H1 (cell line): ENCODE measurements around the gene BIVM. TPM values are rescaled to one million over a fixed set of nuclear protein-coding genes. Genes with fewer than 3 reads are reported as not detected.

Experiments
- CTCF ChIA-PET: fragments of 300-600 bp; sonication (Branson Sonifier 250); formaldehyde crosslinking; loops from one replicate; lab custom pipeline; 2021; ENCODE audit not compliant: partially characterized antibody; lab: Charles Lee
- POLR2A ChIA-PET: fragments of 300-600 bp; sonication (Branson Sonifier 250); formaldehyde crosslinking; loops from one replicate; lab custom pipeline; 2021; ENCODE audit warnings: inconsistent platforms; ENCODE audit not compliant: partially characterized antibody; lab: Charles Lee
- DNase-seq, 2 experiments: peaks; one replicate each; pipeline versions ENCODE4 v3.0.0 to v3.0.0-alpha.2; 2010 to 2022; ENCODE audit warnings: low spot score in 2 of 2, low read depth in 1 of 2, mixed read lengths in 1 of 2
- FAIRE-seq: peaks from 2 replicates; lab custom pipeline; 2011; peaks lifted over from hg19 to GRCh38; lab: Jason Lieb, UNC
- H2AFZ ChIP-seq: 2 replicates; pipeline ENCODE4 v1.8.1; 2012; ENCODE audit warnings: low read length, inconsistent platforms
- H2AK5ac ChIP-seq: 2 replicates; pipeline ENCODE4 v1.6.1; 2013; ENCODE audit warnings: low read depth, low read length
- H2BK120ac ChIP-seq: replicated peaks from 2 replicates; pipeline ENCODE3; 2013; ENCODE audit warnings: low read depth, low read length, inconsistent platforms
- H2BK12ac ChIP-seq: 2 replicates; pipeline ENCODE4 v1.6.1; 2013; ENCODE audit warnings: low read depth, low read length
- H2BK15ac ChIP-seq: 2 replicates; pipeline ENCODE4 v1.6.1; 2013; ENCODE audit warnings: low read length
- H2BK20ac ChIP-seq: 2 replicates; pipeline ENCODE4 v1.6.1; 2013; ENCODE audit warnings: low read length
- H2BK5ac ChIP-seq: 2 replicates; pipeline ENCODE4 v1.6.1; 2013; ENCODE audit warnings: low read depth, low read length
- H3K14ac ChIP-seq: 2 replicates; pipeline ENCODE4 v1.6.1; 2013; ENCODE audit warnings: inconsistent platforms; ENCODE audit not compliant: insufficient read length
- H3K18ac ChIP-seq: 2 replicates; pipeline ENCODE4 v1.6.1; 2013; ENCODE audit warnings: low read length; ENCODE audit errors: extremely low read depth
- H3K23ac ChIP-seq: 2 replicates; pipeline ENCODE4 v1.6.1; 2013; ENCODE audit warnings: inconsistent platforms; ENCODE audit not compliant: insufficient read length
- H3K23me2 ChIP-seq: 2 replicates; pipeline ENCODE4 v1.6.1; 2013; ENCODE audit warnings: low read depth, low read length
- H3K27ac ChIP-seq: 2 replicates; pipeline ENCODE4 v1.6.1; 2011; ENCODE audit warnings: low read depth, low read length, inconsistent platforms
- H3K27me3 ChIP-seq, 4 experiments: replicated peaks in 1 of 4; 1 replicate in 1 of 4; 2 replicates in 3 of 4; pipeline versions ENCODE4 v1.6.1 to v1.8.1; 2011 to 2013; ENCODE audit warnings: low read length in 3 of 4, mild to moderate bottlenecking in 3 of 4, inconsistent platforms in 2 of 4, mixed read lengths in 2 of 4, moderate library complexity in 1 of 4; ENCODE audit not compliant: control insufficient read depth in 3 of 4, insufficient read depth in 3 of 4; ENCODE audit errors: extremely low read depth in 1 of 4
- H3K36me3 ChIP-seq, 4 experiments: 2 replicates each; pipeline versions ENCODE4 v1.6.1 to v1.8.1; 2011 to 2013; ENCODE audit warnings: mild to moderate bottlenecking in 4 of 4, low read length in 3 of 4, moderate library complexity in 2 of 4, control low read depth in 1 of 4, inconsistent platforms in 1 of 4; ENCODE audit not compliant: insufficient read depth in 4 of 4, control insufficient read depth in 2 of 4
- H3K4ac ChIP-seq: replicated peaks from 2 replicates; pipeline ENCODE3; 2013; ENCODE audit warnings: low read length, low read depth, mixed read lengths, inconsistent platforms; ENCODE audit not compliant: insufficient read length
- H3K4me1 ChIP-seq, 4 experiments: replicated peaks in 1 of 4; 1 replicate in 1 of 4; 2 replicates in 3 of 4; pipeline versions ENCODE4 v1.6.1 to v1.8.1; 2011 to 2013; ENCODE audit warnings: low read length in 3 of 4, inconsistent platforms in 2 of 4, mixed read lengths in 1 of 4; ENCODE audit not compliant: insufficient read depth in 4 of 4, control insufficient read depth in 3 of 4
- H3K4me2 ChIP-seq, 2 experiments: 2 replicates each; pipeline versions ENCODE4 v1.6.1 to v1.8.1; 2011 to 2013; ENCODE audit warnings: low read depth in 2 of 2, low read length in 2 of 2, control low read depth in 1 of 2, inconsistent platforms in 1 of 2, mild to moderate bottlenecking in 1 of 2; ENCODE audit not compliant: insufficient read depth in 1 of 2
- H3K4me3 ChIP-seq, 4 experiments: fragments of 200-600, 300-600 bp in 1 of 4; sonication (generic), shearing (Covaris generic), sonication (Bioruptor Twin) in 1 of 4; 2 replicates each; pipeline versions ENCODE4 v1.5.1 to v1.8.1; 2011 to 2016; ENCODE audit warnings: low read length in 4 of 4, low read depth in 3 of 4, control low read depth in 2 of 4, inconsistent platforms in 2 of 4, mild to moderate bottlenecking in 2 of 4, mixed read lengths in 1 of 4, moderate library complexity in 1 of 4; ENCODE audit not compliant: insufficient read depth in 2 of 4; ENCODE audit errors: extremely low read depth in 1 of 4
- H3K56ac ChIP-seq: replicated peaks from 2 replicates; pipeline ENCODE3; 2013; ENCODE audit warnings: low read depth, mild to moderate bottlenecking, mixed read lengths, low read length, inconsistent platforms; ENCODE audit not compliant: insufficient read length
- H3K79me1 ChIP-seq: 2 replicates; pipeline ENCODE4 v1.6.1; 2013; ENCODE audit warnings: low read depth, low read length, control low read depth
- H3K79me2 ChIP-seq, 2 experiments: 2 replicates each; pipeline versions ENCODE4 v1.6.1 to v1.8.1; 2012 to 2013; ENCODE audit warnings: low read length in 2 of 2, mild to moderate bottlenecking in 2 of 2, inconsistent platforms in 1 of 2; ENCODE audit not compliant: insufficient read depth in 2 of 2, control insufficient read depth in 1 of 2
- H3K9ac ChIP-seq, 4 experiments: replicated peaks in 1 of 4; 1 replicate in 1 of 4; 2 replicates in 3 of 4; pipeline versions ENCODE4 v1.6.1 to v1.8.1; 2011 to 2013; ENCODE audit warnings: low read depth in 3 of 4, low read length in 3 of 4, control low read depth in 2 of 4, mild to moderate bottlenecking in 2 of 4, moderate library complexity in 2 of 4, inconsistent platforms in 1 of 4; ENCODE audit errors: extremely low read depth in 1 of 4
- H3K9me3 ChIP-seq, 2 experiments: 2 replicates each; pipeline versions ENCODE4 v1.6.1 to v1.8.1; 2012 to 2013; ENCODE audit warnings: mild to moderate bottlenecking in 2 of 2, moderate library complexity in 2 of 2, control low read depth in 1 of 2, inconsistent platforms in 1 of 2, low read depth in 1 of 2, low read length in 1 of 2, mixed read lengths in 1 of 2; ENCODE audit not compliant: insufficient read depth in 2 of 2
- H4K20me1 ChIP-seq, 2 experiments: replicated peaks in 1 of 2; 2 replicates each; pipeline versions ENCODE3 to v1.8.1; 2011 to 2013; ENCODE audit warnings: inconsistent platforms in 2 of 2, low read length in 2 of 2, mild to moderate bottlenecking in 1 of 2; ENCODE audit not compliant: insufficient read depth in 2 of 2, control insufficient read depth in 1 of 2
- H4K5ac ChIP-seq: 2 replicates; pipeline ENCODE4 v1.6.1; 2013; ENCODE audit warnings: low read length, low read depth, mixed read lengths, inconsistent platforms; ENCODE audit not compliant: insufficient read length
- H4K8ac ChIP-seq: 2 replicates; pipeline ENCODE4 v1.8.0; 2013; ENCODE audit warnings: mild to moderate bottlenecking, moderate library complexity, low read length, inconsistent platforms; ENCODE audit not compliant: insufficient read depth; ENCODE audit errors: extremely low read depth
- H4K91ac ChIP-seq: replicated peaks from 2 replicates; pipeline ENCODE3; 2013; ENCODE audit warnings: low read length, mixed read lengths, inconsistent platforms; ENCODE audit not compliant: insufficient read length
- ASH2L ChIP-seq: fragments of 200-600, 300-600 bp; sonication (generic); IDR thresholded peaks from one replicate; pipeline ENCODE4 v1.7.1; 2017; ENCODE audit warnings: low read length
- BACH1 ChIP-seq: IDR thresholded peaks from 2 replicates; pipeline ENCODE4 v1.6.1; 2012; ENCODE audit warnings: low read length, improper control_type of control experiment
- GABPA ChIP-seq: IDR thresholded peaks from 2 replicates; pipeline ENCODE4 v1.6.1; 2011; ENCODE audit warnings: mild to moderate bottlenecking, low read length, moderate library complexity, borderline replicate concordance; ENCODE audit not compliant: insufficient read depth
- GTF2F1 ChIP-seq: IDR thresholded peaks from 2 replicates; pipeline ENCODE4 v1.6.1; 2012; ENCODE audit warnings: low read depth, low read length, improper control_type of control experiment, borderline replicate concordance
- JUN ChIP-seq: IDR thresholded peaks from 2 replicates; pipeline ENCODE4 v1.6.1; 2011; ENCODE audit warnings: low read depth, mild to moderate bottlenecking, improper control_type of control experiment, low read length
- PHF8 ChIP-seq: fragments of 200-600 bp; sonication (generic); conservative IDR thresholded peaks from 2 replicates; pipeline ENCODE4 v1.7.1; 2012; ENCODE audit warnings: low read depth, mild to moderate bottlenecking, inconsistent platforms, low read length, moderate library complexity
- RXRA ChIP-seq: IDR thresholded peaks from 2 replicates; pipeline ENCODE4 v1.6.1; 2011; ENCODE audit warnings: low read depth, mild to moderate bottlenecking, low read length, moderate library complexity; ENCODE audit not compliant: insufficient read depth
- SP1 ChIP-seq: IDR thresholded peaks from 2 replicates; pipeline ENCODE4 v1.6.1; 2011; ENCODE audit warnings: low read depth, low read length
- SP4 ChIP-seq: IDR thresholded peaks from 2 replicates; pipeline ENCODE4 v1.6.1; 2012; ENCODE audit warnings: low read length, inconsistent platforms
- YY1 ChIP-seq: IDR thresholded peaks from 2 replicates; pipeline ENCODE4 v1.6.1; 2011; ENCODE audit warnings: low read depth, mild to moderate bottlenecking, low read length
- WGBS, 2 experiments: shearing (Covaris generic) in 1 of 2; methylation state at CpG; one replicate each; pipeline versions ENCODE4 v1.1.6 to v1.1.7; 2013 to 2015; ENCODE audit warnings: low lambda C conversion rate in 2 of 2, mixed read lengths in 2 of 2, inconsistent platforms in 1 of 2, low coverage in 1 of 2, missing lambda C conversion rate in 1 of 2; ENCODE audit not compliant: insufficient replicate concordance in 2 of 2, insufficient coverage in 1 of 2, insufficient read length in 1 of 2; ENCODE audit errors: extremely low coverage in 1 of 2, missing lambda C conversion rate in 1 of 2; 5-methylcytosine and 5-hydroxymethylcytosine counted together
- polyA plus RNA-seq, 7 experiments: library from polyadenylated mRNA; depleted of rRNA in 3 of 7; stranded (reverse) in 5 of 7; unstranded in 2 of 7; fragments of >200 nt in 5 of 7; fragments of 200-250 nt in 2 of 7; gene quantifications; 1 replicate in 5 of 7; 2 replicates in 1 of 7; 4 replicates in 1 of 7; pipeline versions ENCODE4 v1.2.1 to v1.2.3, GENCODE V29; 2011 to 2013; ENCODE audit warnings: missing spikeins in 2 of 7, mixed read lengths in 2 of 7
- total RNA-seq: library from RNA; stranded (reverse); fragmentation: NEBNext Ultra II Directional; extraction: Animal tissue kit (Norgen Biotek cat#: 25700); gene quantifications from 2 replicates; pipeline ENCODE4 v1.2.1, GENCODE V29; 2021
- TF ChIP-seq, protein P1 (sequence below): IDR thresholded peaks from 2 replicates; pipeline ENCODE4 v1.6.1; 2012; ENCODE audit warnings: inconsistent platforms

BIVM gene
- total and polyA plus RNA-seq, 2 of the 8 experiments (the other 6 are each of a cell fraction or from before 2014, with no cell fraction given) = 1.8 to 5.5 TPM

DNA sequence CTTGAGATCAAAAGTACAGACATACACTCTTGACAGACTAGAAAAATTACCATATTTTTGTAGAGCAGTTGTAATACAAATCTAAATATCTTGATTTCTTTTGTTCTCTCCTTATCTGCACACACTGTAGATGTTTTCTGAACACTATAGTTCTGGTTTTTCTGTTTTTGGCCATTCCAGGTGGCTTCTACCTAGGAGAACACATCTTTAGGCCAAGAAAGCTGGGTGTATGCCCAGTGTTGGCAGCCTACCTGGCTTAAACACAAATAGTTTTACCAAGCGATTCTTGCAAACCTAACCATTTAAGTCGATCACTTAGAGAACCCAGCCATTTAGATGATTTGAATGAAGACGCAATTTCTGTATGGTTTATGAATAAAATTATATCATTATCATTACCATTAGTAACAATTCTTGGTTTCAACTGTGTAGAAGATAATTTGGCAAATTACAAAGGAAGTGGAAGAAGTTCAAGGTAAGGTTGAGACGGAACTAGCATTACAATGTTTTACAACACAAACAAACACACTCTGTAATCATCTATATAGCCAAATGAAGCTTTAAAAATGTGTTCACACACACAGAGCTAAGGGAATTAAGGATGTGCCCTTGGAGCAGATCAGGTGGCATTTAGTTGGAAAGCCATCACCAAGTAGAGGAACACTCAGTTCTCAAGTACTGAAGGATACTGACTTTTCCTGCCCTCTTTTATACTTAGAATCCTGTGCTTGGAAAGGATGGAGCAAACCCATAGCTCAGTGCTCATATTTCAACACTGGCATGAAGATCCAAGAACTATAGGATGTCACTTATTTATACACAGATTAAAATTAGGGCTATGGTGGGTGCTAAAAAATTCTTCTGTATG is 83.1 kb downstream of the BIVM start:
- Histone ChIP-seq H3K18ac (no peak overlapping the region), H3K4ac (no peak overlapping the region), H2BK120ac (no peak overlapping the region), H3K27me3 (no peaks in the 10 kb centered on the region), H3K79me2 (no peaks in the 10 kb centered on the region), H2BK15ac (no peak overlapping the region), H3K4me3 (no peak overlapping the region), H3K23me2 (no peaks in the 10 kb centered on the region), H3K9me3 (no peaks in the 10 kb centered on the region), H2BK5ac (no peak overlapping the region), H3K14ac (no peak overlapping the region), H4K20me1 (no peaks in the 10 kb centered on the region), H3K36me3 (no peaks in the 10 kb centered on the region), H4K5ac (no peak overlapping the region), H4K91ac (no peak overlapping the region), H3K4me2 (no peak overlapping the region), H2BK12ac (no peak overlapping the region), H2AK5ac (no peak overlapping the region), H3K27ac (no peak overlapping the region), H3K23ac (no peak overlapping the region), H2BK20ac (no peak overlapping the region)
- DNase-seq (no peak), FAIRE-seq (no peak)
- POLR2A ChIA-PET = no interaction called here
- TF ChIP-seq ASH2L (no peak), YY1 (no peak), SP4 (no peak), GTF2F1 (no peak), RXRA (no peak), JUN (no peak), GABPA (no peak), PHF8 (no peak), SP1 (no peak), BACH1 (no peak)
- TF ChIP-seq, protein P1, sequence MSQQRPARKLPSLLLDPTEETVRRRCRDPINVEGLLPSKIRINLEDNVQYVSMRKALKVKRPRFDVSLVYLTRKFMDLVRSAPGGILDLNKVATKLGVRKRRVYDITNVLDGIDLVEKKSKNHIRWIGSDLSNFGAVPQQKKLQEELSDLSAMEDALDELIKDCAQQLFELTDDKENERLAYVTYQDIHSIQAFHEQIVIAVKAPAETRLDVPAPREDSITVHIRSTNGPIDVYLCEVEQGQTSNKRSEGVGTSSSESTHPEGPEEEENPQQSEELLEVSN = no peak
- TF ChIP-seq, all 59 proteins: peak for 0
- 95% methylated on average over 4 of the region's 4 CpGs; no CpG with 5 or more reads in 1 of the 2 experiments for WGBS, 2 experiments
- H3K79me1 ChIP-seq = no peaks in the 10 kb centered on the region
- no peaks in the 10 kb centered on the region for H3K4me1 ChIP-seq
- no peak overlapping the region for H2AFZ ChIP-seq
- no peak overlapping the region for H3K56ac ChIP-seq
- CTCF ChIA-PET = interaction anchor here (1.4 to 3.7 kb wide), 2 partner anchors 12 to 258 kb away, joined by 3 to 23 read pairs; no protein-coding TSS in a partner anchor
- H3K9ac ChIP-seq = no peak overlapping the region
- H4K8ac ChIP-seq = no peak overlapping the region
